ENCODE measurements around the gene KRTAP10-2. TPM values are rescaled to one million over a fixed set of nuclear protein-coding genes. Genes with fewer than 3 reads are reported as not detected.
"Not testable (repeated sequence)": the region's sequence is repeated elsewhere in the genome, so short reads cannot be mapped to it uniquely, and the experiment has no call there.

KRTAP10-2 gene, protein sequence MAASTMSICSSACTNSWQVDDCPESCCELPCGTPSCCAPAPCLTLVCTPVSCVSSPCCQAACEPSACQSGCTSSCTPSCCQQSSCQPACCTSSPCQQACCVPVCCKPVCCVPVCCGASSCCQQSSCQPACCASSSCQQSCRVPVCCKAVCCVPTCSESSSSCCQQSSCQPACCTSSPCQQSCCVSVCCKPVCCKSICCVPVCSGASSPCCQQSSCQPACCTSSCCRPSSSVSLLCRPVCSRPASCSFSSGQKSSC
- polyA plus RNA-seq (2013, experiment 1 of 2), result not detected
- not detected for polyA plus RNA-seq (2013, experiment 2 of 2)

GRCh38 chr21:44551340-44551961, at the start of gene KRTAP10-2:
Gene KRTAP10-2 (minus strand): TSS chr21:44551505. CDS start chr21:44551458, 47 bp downstream.
- 82 to 90% methylated on average over 16 to 17 of the region's 17 CpGs for WGBS, 2 experiments (ENCODE audit: insufficient coverage in 2 of 2)
- Histone ChIP-seq H3K9me3 (ENCODE audit: control insufficient read depth, low read length) (peaks cover 7% of the 10 kb centered on the region), H3K4me3 (ENCODE audit: extremely low read depth, insufficient read depth, low read length, poor library complexity, severe bottlenecking) (no peak within 1 kb of the TSS), H3K4me1 (ENCODE audit: control insufficient read depth, insufficient read depth, low read length, poor library complexity, severe bottlenecking) (peaks cover 9% of the 10 kb centered on the region), H3K36me3 (ENCODE audit: control insufficient read depth, insufficient read depth, low read length) (no peaks in the 10 kb centered on the region), H3K27ac (ENCODE audit: low read depth, low read length, severe bottlenecking) (no peak within 1 kb of the TSS)

DNA sequence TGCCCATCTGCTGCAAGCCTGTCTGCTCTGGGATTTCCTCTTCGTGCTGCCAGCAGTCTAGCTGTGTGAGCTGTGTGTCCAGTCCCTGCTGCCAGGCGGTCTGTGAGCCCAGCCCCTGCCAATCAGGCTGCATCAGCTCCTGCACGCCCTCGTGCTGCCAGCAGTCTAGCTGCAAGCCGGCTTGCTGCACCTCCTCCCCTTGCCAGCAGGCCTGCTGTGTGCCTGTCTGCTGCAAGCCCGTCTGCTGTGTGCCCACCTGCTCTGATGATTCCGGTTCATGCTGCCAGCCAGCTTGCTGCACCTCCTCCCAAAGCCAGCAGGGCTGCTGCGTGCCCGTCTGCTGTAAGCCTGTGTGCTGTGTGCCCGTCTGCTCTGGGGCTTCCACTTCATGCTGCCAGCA, 49.8 kb upstream of the KRTAP10-2 start:
- H3K36me3 ChIP-seq (ENCODE audit: control insufficient read depth, insufficient read depth, low read length); H3K4me3 ChIP-seq (ENCODE audit: extremely low read depth, insufficient read depth, low read length, poor library complexity, severe bottlenecking); H3K9me3 ChIP-seq (ENCODE audit: control insufficient read depth, low read length); H3K4me1 ChIP-seq (ENCODE audit: control insufficient read depth, insufficient read depth, low read length, poor library complexity, severe bottlenecking); H3K27ac ChIP-seq (ENCODE audit: low read depth, low read length, severe bottlenecking): not testable (repeated sequence)
- 83 to 93% methylated on average over 7 to 10 of the region's 10 CpGs for WGBS, 2 experiments (ENCODE audit: insufficient coverage in 2 of 2)

DNA sequence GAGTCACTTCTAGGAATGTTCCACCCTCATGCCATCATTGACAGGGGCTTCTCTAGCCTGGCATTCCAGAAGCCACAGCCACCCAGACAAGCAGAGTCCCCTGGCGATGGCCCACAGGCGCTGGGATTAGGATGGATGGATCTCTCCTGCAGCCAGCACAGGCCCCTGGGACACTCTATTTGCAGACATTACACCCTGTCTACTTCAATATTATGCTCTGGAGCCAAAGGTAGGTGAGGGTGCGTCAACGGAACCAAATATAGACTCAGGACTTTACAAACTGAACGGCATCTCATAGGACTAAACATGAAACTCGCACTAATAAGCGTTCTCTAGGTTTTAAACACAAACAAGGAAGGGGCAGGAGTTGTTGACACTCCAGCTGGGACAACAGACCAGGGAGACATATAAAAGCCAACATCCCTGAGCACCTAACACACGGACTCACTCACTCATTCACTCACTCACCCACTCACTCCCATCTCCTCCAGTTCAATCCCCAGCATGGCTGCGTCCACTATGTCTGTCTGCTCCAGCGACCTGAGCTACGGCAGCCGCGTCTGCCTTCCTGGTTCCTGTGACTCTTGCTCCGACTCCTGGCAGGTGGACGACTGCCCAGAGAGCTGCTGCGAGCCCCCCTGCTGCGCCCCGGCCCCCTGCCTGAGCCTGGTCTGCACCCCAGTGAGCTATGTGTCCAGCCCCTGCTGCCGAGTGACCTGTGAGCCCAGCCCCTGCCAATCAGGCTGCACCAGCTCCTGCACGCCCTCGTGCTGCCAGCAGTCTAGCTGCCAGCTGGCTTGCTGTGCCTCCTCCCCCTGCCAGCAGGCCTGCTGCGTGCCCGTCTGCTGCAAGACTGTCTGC, 49.0 kb upstream of the KRTAP10-2 start, which contains the start of gene KRTAP10-7:
Gene KRTAP10-7 (plus strand): TSS at position 480 of the 861 bp plus-strand sequence. CDS start 25 bp downstream, at position 505.
- WGBS, 2 experiments (ENCODE audit: insufficient coverage in 2 of 2), result 94 to 98% methylated on average over 7 to 8 of the region's 23 CpGs
- H3K9me3 ChIP-seq (ENCODE audit: control insufficient read depth, low read length); H3K27ac ChIP-seq (ENCODE audit: low read depth, low read length, severe bottlenecking); H3K4me3 ChIP-seq (ENCODE audit: extremely low read depth, insufficient read depth, low read length, poor library complexity, severe bottlenecking); H3K4me1 ChIP-seq (ENCODE audit: control insufficient read depth, insufficient read depth, low read length, poor library complexity, severe bottlenecking); H3K36me3 ChIP-seq (ENCODE audit: control insufficient read depth, insufficient read depth, low read length): not testable (repeated sequence)

DNA sequence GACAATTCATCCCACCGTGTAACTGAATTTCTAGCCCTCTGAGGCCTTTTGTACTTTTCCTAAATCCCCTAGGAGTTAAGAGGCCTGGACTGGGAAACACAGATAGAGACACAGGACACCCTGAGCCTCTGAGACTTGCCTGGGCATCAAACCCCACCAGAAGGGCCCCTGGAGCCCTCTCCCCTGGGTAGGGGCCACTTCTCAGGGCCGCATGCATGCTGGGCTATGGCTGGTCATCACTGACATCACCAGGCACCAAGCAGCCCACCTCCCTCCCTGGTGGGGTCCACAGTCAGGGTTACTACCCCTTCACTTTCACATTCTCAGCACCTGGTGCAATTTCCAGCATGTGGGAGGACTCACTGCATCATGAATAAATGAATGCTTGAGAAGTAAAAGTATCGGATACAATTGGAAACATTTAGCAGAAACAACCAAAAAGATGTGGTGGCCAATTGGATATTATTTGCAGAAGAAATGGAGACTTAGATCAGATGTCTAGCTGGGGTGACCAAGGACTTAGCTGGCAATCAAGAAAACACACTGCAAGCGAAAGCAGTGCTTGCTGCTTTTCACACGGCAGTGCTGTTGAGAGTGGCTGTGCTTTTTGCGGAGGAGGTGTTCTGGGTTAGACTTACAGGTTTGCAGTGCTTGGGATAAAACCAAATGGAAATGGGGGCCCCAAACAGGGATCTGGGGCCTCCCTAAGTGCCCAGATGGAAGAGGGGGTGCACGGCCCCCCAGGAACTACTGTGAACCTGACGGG, 48.1 kb upstream of the KRTAP10-2 start:
- H3K4me3 ChIP-seq (ENCODE audit: extremely low read depth, insufficient read depth, low read length, poor library complexity, severe bottlenecking), result no peak overlapping the region
- 89 to 100% methylated on average over 4 to 6 of the region's 8 CpGs for WGBS, 2 experiments (ENCODE audit: insufficient coverage in 2 of 2)
- no peaks in the 10 kb centered on the region for H3K36me3 ChIP-seq (ENCODE audit: control insufficient read depth, insufficient read depth, low read length)
- no peaks in the 10 kb centered on the region for H3K4me1 ChIP-seq (ENCODE audit: control insufficient read depth, insufficient read depth, low read length, poor library complexity, severe bottlenecking)
- H3K9me3 ChIP-seq (ENCODE audit: control insufficient read depth, low read length), result peaks cover 4% of the 10 kb centered on the region
- H3K27ac ChIP-seq (ENCODE audit: low read depth, low read length, severe bottlenecking), result no peak overlapping the region

GRCh38 chr21:44598061-44598460, 46.8 kb upstream of the KRTAP10-2 start:
- Histone ChIP-seq H3K4me3 (ENCODE audit: extremely low read depth, insufficient read depth, low read length, poor library complexity, severe bottlenecking) (no peak overlapping the region), H3K27ac (ENCODE audit: low read depth, low read length, severe bottlenecking) (peak overlapping the region; percentile 51), H3K36me3 (ENCODE audit: control insufficient read depth, insufficient read depth, low read length) (no peaks in the 10 kb centered on the region), H3K9me3 (ENCODE audit: control insufficient read depth, low read length) (peaks cover 3% of the 10 kb centered on the region), H3K4me1 (ENCODE audit: control insufficient read depth, insufficient read depth, low read length, poor library complexity, severe bottlenecking) (peaks cover 10% of the 10 kb centered on the region)
- 74 to 75% methylated on average over 10 to 11 of the region's 11 CpGs for WGBS, 2 experiments (ENCODE audit: insufficient coverage in 2 of 2)

DNA sequence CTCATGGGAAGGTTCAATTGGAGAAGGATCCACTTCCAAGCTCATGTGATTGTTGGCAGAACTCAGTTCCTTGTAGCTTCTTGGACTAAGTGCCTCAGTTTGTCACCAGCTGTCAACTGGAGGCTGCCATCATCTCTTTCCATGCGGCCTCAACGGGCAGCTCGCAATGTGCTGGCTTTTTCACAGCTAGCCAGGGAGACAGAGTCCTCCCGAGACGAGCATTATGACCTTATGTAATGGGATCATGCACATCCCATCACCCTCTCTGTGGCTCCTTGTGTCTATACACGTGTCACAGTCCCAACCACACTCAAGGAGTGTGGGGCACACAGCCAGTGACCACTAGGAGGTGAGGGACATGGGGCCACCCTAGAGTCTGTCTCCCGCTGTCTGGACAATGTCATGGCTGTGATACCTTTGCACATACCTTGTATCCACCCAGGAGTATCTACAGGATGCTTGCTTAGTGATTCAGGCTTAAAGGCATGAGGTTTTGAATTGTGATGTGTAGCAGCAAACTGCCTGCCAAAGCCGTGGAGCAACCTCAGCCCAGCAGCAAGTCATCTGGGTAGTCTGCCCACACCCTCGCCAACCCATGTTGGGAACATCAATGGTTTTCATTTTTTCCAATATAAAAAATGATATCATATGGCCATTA, 44.9 kb upstream of the KRTAP10-2 start:
- H3K36me3 ChIP-seq (ENCODE audit: control insufficient read depth, insufficient read depth, low read length), result no peaks in the 10 kb centered on the region
- 97 to 98% methylated on average over 5 to 7 of the region's 9 CpGs for WGBS, 2 experiments (ENCODE audit: insufficient coverage in 2 of 2)
- no peak overlapping the region for H3K27ac ChIP-seq (ENCODE audit: low read depth, low read length, severe bottlenecking)
- peaks cover 3% of the 10 kb centered on the region for H3K9me3 ChIP-seq (ENCODE audit: control insufficient read depth, low read length)
- no peak overlapping the region for H3K4me3 ChIP-seq (ENCODE audit: extremely low read depth, insufficient read depth, low read length, poor library complexity, severe bottlenecking)
- peaks cover 10% of the 10 kb centered on the region for H3K4me1 ChIP-seq (ENCODE audit: control insufficient read depth, insufficient read depth, low read length, poor library complexity, severe bottlenecking)

DNA sequence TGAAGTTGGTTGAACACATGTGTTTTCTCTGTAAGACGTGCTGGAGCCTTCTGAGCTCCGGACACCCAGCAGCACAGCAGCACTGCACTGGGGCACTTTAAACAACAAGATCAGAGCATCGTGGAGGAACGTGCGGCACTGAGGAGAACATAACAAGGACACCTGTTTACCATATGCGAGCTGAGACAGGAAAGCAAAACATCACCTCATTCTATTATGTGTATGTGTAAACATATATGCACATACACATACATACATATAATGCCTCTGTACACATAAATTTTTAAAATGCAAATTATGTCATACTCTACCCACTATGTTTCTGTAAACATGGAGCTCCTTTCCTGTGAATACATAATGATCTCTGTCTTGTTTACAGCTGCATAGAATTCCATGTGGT, 44.2 kb upstream of the KRTAP10-2 start:
- peaks cover 3% of the 10 kb centered on the region for H3K9me3 ChIP-seq (ENCODE audit: control insufficient read depth, low read length)
- no peak overlapping the region for H3K4me3 ChIP-seq (ENCODE audit: extremely low read depth, insufficient read depth, low read length, poor library complexity, severe bottlenecking)
- H3K36me3 ChIP-seq (ENCODE audit: control insufficient read depth, insufficient read depth, low read length), result no peaks in the 10 kb centered on the region
- peaks cover 10% of the 10 kb centered on the region for H3K4me1 ChIP-seq (ENCODE audit: control insufficient read depth, insufficient read depth, low read length, poor library complexity, severe bottlenecking)
- H3K27ac ChIP-seq (ENCODE audit: low read depth, low read length, severe bottlenecking), result no peak overlapping the region
- WGBS, 2 experiments (ENCODE audit: insufficient coverage in 2 of 2), result 98 to 100% methylated on average over 2 to 5 of the region's 6 CpGs

GRCh38 chr21:44594406-44594916, 43.2 kb upstream of the KRTAP10-2 start:
- H3K27ac ChIP-seq (ENCODE audit: low read depth, low read length, severe bottlenecking), result no peak overlapping the region

GRCh38 chr21:44593598-44594405, 42.5 kb upstream of the KRTAP10-2 start:
- Histone ChIP-seq H3K4me3 (ENCODE audit: extremely low read depth, insufficient read depth, low read length, poor library complexity, severe bottlenecking) (no peak overlapping the region), H3K36me3 (ENCODE audit: control insufficient read depth, insufficient read depth, low read length) (no peaks in the 10 kb centered on the region), H3K9me3 (ENCODE audit: control insufficient read depth, low read length) (peaks cover 2% of the 10 kb centered on the region), H3K27ac (ENCODE audit: low read depth, low read length, severe bottlenecking) (peak overlapping the region; percentile 67), H3K4me1 (ENCODE audit: control insufficient read depth, insufficient read depth, low read length, poor library complexity, severe bottlenecking) (peaks cover 10% of the 10 kb centered on the region)
- WGBS, 2 experiments (ENCODE audit: insufficient coverage in 2 of 2), result 79 to 82% methylated on average over 19 to 20 of the region's 20 CpGs

More at GRCh38 chr21:44594406-44594916, 43.2 kb upstream of the KRTAP10-2 start:
- Histone ChIP-seq H3K4me3 (ENCODE audit: extremely low read depth, insufficient read depth, low read length, poor library complexity, severe bottlenecking) (no peak overlapping the region), H3K4me1 (ENCODE audit: control insufficient read depth, insufficient read depth, low read length, poor library complexity, severe bottlenecking) (peaks cover 10% of the 10 kb centered on the region), H3K36me3 (ENCODE audit: control insufficient read depth, insufficient read depth, low read length) (no peaks in the 10 kb centered on the region), H3K9me3 (ENCODE audit: control insufficient read depth, low read length) (peaks cover 3% of the 10 kb centered on the region)
- WGBS, 2 experiments (ENCODE audit: insufficient coverage in 2 of 2), result 92 to 95% methylated on average over 7 to 11 of the region's 12 CpGs
